T-helper 1 cell treated with Interleukin-12 subunit alpha and Interleukin-12 subunit beta and Interleukin-4 antibody, amounts not matched to agents 30 ng/mL and 1 ng/mL, for 36 hours (primary cell): Measurements from ENCODE around the gene LILRB3. TPM values are rescaled to one million over a fixed set of nuclear protein-coding genes. Genes with fewer than 3 reads are reported as not detected.
"Not testable (repeated sequence)": the region's sequence is repeated elsewhere in the genome, so short reads cannot be mapped to it uniquely, and the experiment has no call there.

Experiments used
- intact Hi-C: fragments of 100-400 bp; cut with micrococcal nuclease; formaldehyde crosslinking; loops from one replicate; pipeline ENCODE4 v1.15.1; 2024
- total RNA-seq: library from RNA; stranded (reverse); gene quantifications from 2 replicates; pipeline ENCODE4 v1.2.3, GENCODE V29; 2022

Gene LILRB3
- total RNA-seq, 1 donor from 2014 or later: 3.9 TPM

- intact Hi-C loops: loop anchor here (1.0 to 5.0 kb wide), 3 partner anchors 23 to 1089 kb away; partner anchors contain the start of gene ZNF160
Measured at GRCh38 chr19:54191011-54191810, 31.6 kb downstream of the LILRB3 start, which contains the start of gene TSEN34. Gene TSEN34 (plus strand): TSS chr19:54191308. CDS start chr19:54191365, 57 bp downstream.

DNA sequence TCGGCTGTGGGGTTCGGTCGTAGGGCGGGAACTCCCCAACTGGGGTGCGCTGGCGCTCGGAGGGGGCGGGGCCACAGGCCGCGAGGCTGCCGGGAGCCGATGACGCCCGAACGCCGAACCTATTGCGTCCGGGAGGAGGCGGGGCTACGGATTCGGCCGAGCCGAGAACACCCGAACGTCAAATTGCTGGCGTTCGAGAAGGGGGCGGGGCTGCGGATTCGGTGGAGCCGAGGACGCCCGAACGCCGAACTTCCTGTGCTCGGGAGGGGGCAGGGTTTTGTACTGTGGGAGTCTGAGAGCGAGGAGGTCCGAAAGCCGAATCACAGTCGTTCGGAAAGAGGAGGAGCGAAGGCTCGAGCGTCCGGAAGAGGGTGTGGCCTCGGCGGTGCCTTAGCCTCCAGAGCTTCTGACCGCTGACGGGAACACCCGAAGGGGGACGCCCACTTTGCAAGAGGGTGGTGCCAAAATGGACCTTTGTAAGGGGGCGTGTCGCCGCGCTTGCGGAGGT is 32.2 kb downstream of the LILRB3 start:
- intact Hi-C loops: loop anchor here (1.0 to 5.0 kb wide), 11 partner anchors 10 to 1951 kb away; partner anchors contain the start of genes CNOT3, LENG1, MYADM and NDUFA3

DNA sequence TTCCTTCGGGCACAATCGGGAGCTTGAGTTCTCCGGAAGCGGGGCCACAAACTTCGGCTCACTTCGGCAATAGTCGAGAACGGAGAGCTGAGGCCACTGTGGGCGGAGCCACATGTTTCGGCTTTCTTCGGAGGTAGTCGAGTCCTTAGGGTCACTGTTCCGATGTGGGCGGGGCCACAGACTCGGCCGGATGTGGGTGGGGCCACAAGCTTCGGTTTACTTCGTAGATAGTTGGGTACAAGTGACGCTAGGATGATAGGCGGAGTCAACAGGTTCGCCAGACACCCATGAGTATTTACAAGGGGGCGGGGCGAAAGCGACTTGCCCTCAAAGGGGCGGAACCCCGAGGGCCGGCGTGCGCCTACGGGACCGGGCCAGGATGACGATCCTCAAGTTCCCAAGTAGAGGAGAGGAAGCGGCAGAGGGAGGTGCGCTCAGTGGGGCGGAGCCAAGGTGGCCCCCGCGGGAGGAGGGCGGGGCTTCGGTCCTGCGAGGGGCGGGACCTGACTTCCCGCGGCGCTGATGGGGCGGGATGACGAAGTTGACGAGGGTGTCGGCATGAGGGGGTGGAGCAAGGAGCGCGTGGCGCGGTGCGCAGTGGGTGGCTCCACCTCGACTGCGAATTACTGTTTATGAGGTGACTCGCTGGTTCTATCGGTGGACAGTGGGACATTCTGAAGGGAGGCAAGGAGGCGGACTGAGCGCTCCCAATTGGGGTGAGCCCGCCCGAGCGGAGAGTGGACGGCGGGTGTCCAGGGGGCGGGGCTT is 32.9 kb downstream of the LILRB3 start:
- intact Hi-C loops: loop anchor here (1.0 to 5.0 kb wide), 17 partner anchors 10 to 1951 kb away; partner anchors contain the start of genes CNOT3, FIZ1, KMT5C and LENG1

DNA sequence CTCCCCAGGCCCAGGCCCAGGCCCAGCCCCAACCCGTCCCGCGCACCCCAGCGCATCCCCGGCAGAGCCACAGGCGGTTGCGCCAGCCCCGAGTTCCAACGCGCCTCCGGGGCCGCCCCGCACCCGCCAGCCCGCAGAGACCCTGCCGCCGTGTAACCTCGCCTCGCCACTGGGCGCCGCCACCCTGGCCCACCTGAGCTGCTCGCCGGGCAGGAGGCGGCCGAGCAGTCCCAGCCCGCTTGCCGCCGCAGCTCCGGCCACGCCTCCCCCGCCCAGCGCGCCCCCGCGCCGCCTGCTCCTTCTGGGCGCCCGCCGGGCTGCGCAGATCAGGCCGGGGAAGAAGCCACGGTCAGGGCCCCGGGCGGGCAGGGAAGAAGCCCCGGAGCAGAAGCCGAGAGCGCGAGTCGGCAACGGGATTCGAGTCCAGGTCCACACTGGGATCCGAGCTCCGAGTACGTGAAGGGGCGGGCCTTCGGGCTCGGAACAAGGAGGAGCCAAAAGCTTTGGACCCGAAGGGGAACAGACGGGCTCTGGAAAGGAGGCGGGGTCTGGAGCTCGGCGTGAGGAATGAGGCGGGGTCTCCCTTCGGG is 33.6 kb downstream of the LILRB3 start, which contains the start of gene MBOAT7:
Gene MBOAT7 (minus strand): TSS at position 436 of the 590 bp plus-strand sequence. CDS start 1,072 bp downstream, outside the sequence.
- intact Hi-C loops: loop anchor here (1.0 to 2.0 kb wide), 7 partner anchors 11 to 1932 kb away; partner anchors contain the start of genes FIZ1, KMT5C, LENG8 and ZNF787

GRCh38 chr19:54188215-54188871 is 34.5 kb downstream of the LILRB3 start:
- intact Hi-C loops: loop anchor here (2.0 kb wide), 1 partner anchor 20 kb away; no protein-coding TSS in a partner anchor

DNA sequence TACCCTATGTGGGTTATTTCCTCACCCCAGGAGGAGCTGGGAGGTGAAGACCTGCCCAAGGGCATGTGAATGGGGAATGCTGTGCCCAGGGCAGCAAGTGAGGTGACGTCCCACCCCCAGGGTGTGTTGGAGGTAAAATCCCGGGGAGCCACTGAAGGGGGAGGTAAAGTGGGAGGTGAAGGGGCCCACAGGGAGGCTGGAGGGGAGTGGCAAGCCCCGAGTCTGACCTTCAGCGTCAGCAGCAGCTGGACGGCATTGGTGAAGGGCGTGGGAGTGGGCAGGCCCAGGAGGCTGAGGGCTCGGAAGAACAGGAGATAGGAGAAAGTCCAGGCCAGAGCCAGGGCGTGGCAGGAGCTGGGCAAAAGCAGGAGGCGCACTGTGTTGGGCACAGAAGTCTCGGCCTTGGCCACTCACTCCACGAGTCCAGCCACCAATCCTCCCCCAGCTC is 35.8 kb downstream of the LILRB3 start:
- intact Hi-C loops: no loop called here

DNA sequence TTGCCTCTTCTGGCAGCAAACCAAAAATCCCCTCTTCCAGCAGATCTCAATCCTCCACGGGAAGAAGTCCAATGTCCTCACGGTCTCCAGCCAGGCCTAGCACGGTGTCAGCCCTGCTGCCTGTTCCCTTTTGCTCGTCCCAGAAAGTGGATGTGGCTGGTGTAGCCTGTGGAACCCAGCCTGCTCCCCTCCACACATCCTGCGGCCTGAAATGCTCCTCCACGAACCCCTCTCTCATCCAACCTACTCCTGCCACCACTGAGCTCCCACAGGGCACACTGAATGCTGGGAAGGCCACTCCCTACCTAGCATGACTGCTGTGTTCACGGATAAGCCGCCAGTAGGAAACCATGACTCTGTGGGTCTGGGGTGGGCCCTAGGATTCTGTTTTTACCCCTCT is 36.5 kb downstream of the LILRB3 start:
- intact Hi-C loops: no loop called here

- intact Hi-C loops: no loop called here
Measured at GRCh38 chr19:54183431-54183830, 39.4 kb downstream of the LILRB3 start.

GRCh38 chr19:54181894-54182293 is 40.9 kb downstream of the LILRB3 start:
- intact Hi-C loops: not testable (repeated sequence)

- intact Hi-C loops: no loop called here
Measured at GRCh38 chr19:54180691-54181091, 42.1 kb downstream of the LILRB3 start.

DNA sequence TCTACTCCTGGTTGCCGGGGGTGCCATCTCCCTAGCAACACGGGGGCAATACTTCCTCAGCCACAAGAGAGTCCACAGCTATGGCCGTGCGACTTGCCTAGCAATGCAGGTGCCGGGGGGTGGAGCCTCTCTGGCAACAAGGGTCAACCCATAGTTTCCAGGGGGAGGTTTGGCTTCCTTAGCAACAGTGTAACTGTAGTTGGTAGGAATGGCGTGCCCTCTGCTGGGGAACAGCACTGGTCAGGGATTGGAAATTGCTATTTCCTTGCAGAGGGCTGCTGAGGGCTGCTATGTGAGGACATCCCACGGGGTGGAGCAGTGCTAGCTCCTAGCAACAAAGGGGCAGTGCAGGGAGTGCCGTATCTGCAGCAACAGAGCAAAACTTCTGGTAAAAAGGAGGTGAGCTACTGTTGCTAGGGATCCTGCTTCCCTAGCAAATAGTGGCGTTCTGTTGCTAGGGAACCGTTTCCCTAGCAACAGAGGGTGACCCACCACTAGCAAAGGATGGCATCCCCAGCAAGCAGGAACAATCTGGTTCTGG is 42.8 kb downstream of the LILRB3 start:
- intact Hi-C loops: no loop called here

DNA sequence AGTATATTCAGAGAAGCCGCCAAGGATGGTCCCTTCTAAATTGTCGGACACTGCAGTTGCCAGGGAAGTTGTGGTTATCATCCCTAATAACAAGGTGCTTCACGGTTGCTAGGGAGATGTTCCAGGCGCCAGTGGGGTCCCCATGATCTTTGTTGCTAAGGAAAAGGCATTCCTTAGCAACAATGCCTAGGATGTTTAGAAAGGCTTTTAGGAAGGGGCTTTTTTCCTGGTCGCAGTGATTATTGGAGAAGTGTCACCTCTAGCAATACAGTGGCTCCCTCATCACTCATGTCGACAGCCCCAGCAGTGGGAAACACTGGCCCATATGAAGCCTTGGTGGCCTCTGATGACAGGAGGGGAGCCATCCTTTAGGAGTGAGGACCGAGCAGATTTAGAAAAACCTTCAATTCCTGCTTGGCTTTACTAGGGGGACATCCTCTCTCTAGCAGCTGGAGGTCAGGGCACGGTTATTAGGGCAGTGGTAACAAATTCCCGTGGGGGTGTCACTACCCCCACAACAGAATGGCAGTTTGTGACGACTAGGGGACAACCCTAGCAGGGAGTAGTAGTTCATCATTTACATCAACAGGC is 43.5 kb downstream of the LILRB3 start:
- intact Hi-C loops: no loop called here

- intact Hi-C loops: loop anchor here (1.0 kb wide), 1 partner anchor 11 kb away; the partner anchor contains the start of gene MBOAT7
Measured at GRCh38 chr19:54178581-54179261, 44.1 kb downstream of the LILRB3 start.

GRCh38 chr19:54173951-54174834 is 48.6 kb downstream of the LILRB3 start:
- intact Hi-C loops: no loop called here

DNA sequence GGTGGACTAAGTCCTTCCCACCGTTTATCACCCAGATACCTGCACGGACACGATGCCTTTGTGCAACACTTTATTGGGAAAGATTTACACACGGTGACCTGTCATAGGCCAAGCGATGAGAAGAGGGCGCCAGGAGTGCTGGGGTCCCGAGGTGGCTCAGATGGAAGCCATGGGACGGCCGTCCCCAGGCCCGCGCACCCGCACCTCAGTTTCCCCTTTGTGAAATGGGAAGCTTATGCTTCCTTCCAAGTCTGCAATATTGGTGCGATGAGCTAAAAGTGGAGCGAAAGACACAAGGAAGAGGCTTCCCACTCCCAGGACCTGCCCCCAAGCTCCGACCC is 49.5 kb downstream of the LILRB3 start:
- intact Hi-C loops: no loop called here

DNA sequence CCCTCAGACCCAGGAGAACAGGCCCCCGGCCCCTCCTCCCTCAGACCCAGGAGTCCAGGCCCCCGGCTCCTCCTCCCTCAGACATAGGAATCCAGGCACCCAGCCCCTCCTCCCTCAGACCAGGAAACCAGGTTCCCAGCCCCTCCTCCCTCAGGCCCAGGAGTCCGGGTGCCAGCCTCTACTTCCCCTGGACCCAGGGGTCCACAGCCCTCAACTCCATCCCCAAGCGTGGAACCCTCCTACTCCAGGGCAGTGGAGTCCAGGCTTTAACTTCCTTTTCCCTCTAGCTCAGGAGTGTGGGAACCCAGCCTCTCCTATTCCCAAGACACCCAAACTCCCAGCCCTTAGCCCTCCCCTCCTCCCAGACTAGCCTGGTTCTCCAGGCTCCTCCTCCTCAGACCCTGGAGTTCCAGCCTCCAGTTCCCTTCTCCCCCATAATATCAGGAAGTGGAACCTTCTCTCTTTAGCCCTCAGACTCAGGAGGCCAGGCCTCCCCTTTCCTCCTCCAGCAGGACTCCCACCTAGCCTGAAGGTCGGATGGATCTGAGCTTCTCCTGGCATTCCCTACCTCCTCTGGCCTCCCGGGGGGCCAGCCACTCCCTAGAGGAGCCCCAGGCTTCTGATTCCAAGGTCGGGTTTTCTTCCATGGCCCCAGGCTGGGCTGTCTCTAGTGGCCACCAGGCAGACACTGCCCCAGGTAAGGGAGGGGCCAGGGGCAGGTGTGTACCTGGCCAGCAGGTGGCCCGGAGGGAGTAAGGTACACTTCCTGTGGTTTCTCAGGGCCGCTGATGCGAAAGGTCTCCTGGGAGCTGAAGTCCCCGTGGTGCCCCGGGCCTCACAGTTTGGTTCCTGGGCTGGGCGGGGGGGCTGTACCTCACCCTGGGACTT is 50.1 kb downstream of the LILRB3 start, which contains the start of gene TMC4:
Gene TMC4 (minus strand): TSS at position 690 of the 888 bp plus-strand sequence. CDS start 43 bp downstream, at position 647.
- intact Hi-C loops: no loop called here
